ENCODE data around the gene PRSS35.
"Not testable (repeated sequence)": the region's sequence is repeated elsewhere in the genome, so short reads cannot be mapped to it uniquely, and the experiment has no call there.

Gene PRSS35

GRCh38 chr6:83558975-83559374 lies 46.6 kb downstream of the PRSS35 start:
- ATAC-seq (no peak), DNase-seq (ENCODE audit: low spot score in 2 of 2) (no peak)
- Mint-ChIP-seq H3K36me3 (no peaks in the 10 kb centered on the region), H3K4me3 (no peak overlapping the region), H3K27ac (no peak overlapping the region), H3K9me3 (peaks cover 3% of the 10 kb centered on the region), H3K4me1 (no peaks in the 10 kb centered on the region)

- not testable (repeated sequence) for DNase-seq (ENCODE audit: low spot score in 2 of 2); H3K4me3 Mint-ChIP-seq; H3K27ac Mint-ChIP-seq; H3K4me1 Mint-ChIP-seq; H3K9me3 Mint-ChIP-seq; ATAC-seq; H3K36me3 Mint-ChIP-seq
Measured at GRCh38 chr6:83571663-83572185, 59.4 kb downstream of the PRSS35 start.

- DNase-seq (ENCODE audit: low spot score in 2 of 2) (no peak), ATAC-seq (no peak)
- H3K4me1 Mint-ChIP-seq = no peaks in the 10 kb centered on the region
- H3K4me3 Mint-ChIP-seq = no peak overlapping the region
- H3K36me3 Mint-ChIP-seq = no peaks in the 10 kb centered on the region
- no peak overlapping the region for H3K27ac Mint-ChIP-seq
- no peaks in the 10 kb centered on the region for H3K9me3 Mint-ChIP-seq
Measured at GRCh38 chr6:83574783-83575182, 62.4 kb downstream of the PRSS35 start.

All from stimulated activated effector memory CD8-positive, alpha-beta T cell treated with anti-CD3 and anti-CD28 coated beads, Interleukin-12 subunit alpha, Interleukin-12 subunit beta, amount 100 ng/mL, for 72 hours (primary cell).